IMR-90 (cell line): Measurements from ENCODE around the gene LRRC3B.

Experiments
- CEBPB ChIP-seq: IDR thresholded peaks from 2 replicates; pipeline ENCODE4 v1.6.1; 2012; ENCODE audit warnings: low read depth, low read length, improper control_type of control experiment
- CHD1 ChIP-seq: IDR thresholded peaks from 2 replicates; pipeline ENCODE4 v1.6.1; 2012; ENCODE audit warnings: low read depth, low read length, improper control_type of control experiment
- CTCF ChIP-seq: conservative IDR thresholded peaks from 2 replicates; pipeline ENCODE4 v1.5.1; 2012; ENCODE audit warnings: mild to moderate bottlenecking, low read depth, low read length, improper control_type of control experiment
- ELK1 ChIP-seq: fragments of 150-350 bp; IDR thresholded peaks from 2 replicates; pipeline ENCODE4 v1.6.1; 2016; ENCODE audit warnings: low read depth, mild to moderate bottlenecking, low read length, moderate library complexity, borderline replicate concordance
- FOS ChIP-seq: fragments of 150-350 bp; IDR thresholded peaks from 2 replicates; pipeline ENCODE4 v1.6.1; 2016; ENCODE audit warnings: low read depth, low read length
- MAFK ChIP-seq: IDR thresholded peaks from 2 replicates; pipeline ENCODE4 v1.6.1; 2012; ENCODE audit warnings: low read depth, low read length, improper control_type of control experiment
- MAZ ChIP-seq: IDR thresholded peaks from 2 replicates; pipeline ENCODE4 v1.6.1; 2012; ENCODE audit warnings: low read depth, mild to moderate bottlenecking, low read length, improper control_type of control experiment, moderate library complexity, borderline replicate concordance
- MXI1 ChIP-seq: IDR thresholded peaks from 2 replicates; pipeline ENCODE4 v1.6.1; 2012; ENCODE audit warnings: low read depth, mild to moderate bottlenecking, low read length, moderate library complexity, borderline replicate concordance
- POLR2A ChIP-seq: IDR thresholded peaks from 2 replicates; pipeline ENCODE4 v1.6.1; 2012; ENCODE audit warnings: mild to moderate bottlenecking, low read depth, low read length
- RAD21 ChIP-seq: IDR thresholded peaks from 2 replicates; pipeline ENCODE4 v1.6.1; 2012; ENCODE audit warnings: low read length, improper control_type of control experiment
- RCOR1 ChIP-seq: IDR thresholded peaks from 2 replicates; pipeline ENCODE4 v1.6.1; 2012; ENCODE audit warnings: mild to moderate bottlenecking, low read length, improper control_type of control experiment; ENCODE audit not compliant: insufficient replicate concordance
- SMC3 ChIP-seq: fragments of 150-350 bp; IDR thresholded peaks from 2 replicates; pipeline ENCODE4 v1.6.1; 2016; ENCODE audit warnings: low read depth, mild to moderate bottlenecking, antibody characterized with exemption, low read length, moderate library complexity
- USF2 ChIP-seq: fragments of 150-350 bp; IDR thresholded peaks from 2 replicates; pipeline ENCODE4 v1.6.1; 2017; ENCODE audit warnings: mild to moderate bottlenecking, antibody characterized with exemption, low read length, low read depth

GRCh38 chr3:26588931-26589330, 33.6 kb upstream of the LRRC3B start:
- TF ChIP-seq CTCF (no peak), SMC3 (no peak), POLR2A (no peak), MAZ (no peak), RCOR1 (no peak), CEBPB (no peak), MXI1 (no peak), ELK1 (no peak), CHD1 (no peak), USF2 (no peak), MAFK (no peak), RAD21 (no peak), FOS (no peak)
